Activated CD8-positive, alpha-beta T cell treated with anti-CD3 and anti-CD28 coated beads for 36 hours (primary cell): ENCODE data around the gene MLLT1. TPM values are rescaled to one million over a fixed set of nuclear protein-coding genes. Genes with fewer than 3 reads are reported as not detected.

Source experiments
- ATAC-seq: fragments of 200-7000 bp; cut with Tn5 transposase; one replicate; pipeline ENCODE4 v1.10.0; 2021; ENCODE audit warnings: mild to moderate bottlenecking, moderate library complexity
- CTCF ChIA-PET: fragments of 350-600 bp; sonication (Branson Sonifier 250); formaldehyde crosslinking; loops from one replicate; lab custom pipeline; 2021; ENCODE audit warnings: antibody characterized with exemption; lab: Charles Lee
- POLR2A ChIA-PET: fragments of 350-600 bp; sonication (Branson Sonifier 250); formaldehyde crosslinking; loops from one replicate; lab custom pipeline; 2021; ENCODE audit warnings: antibody characterized with exemption; lab: Charles Lee
- DNase-seq: peaks from one replicate; pipeline ENCODE4 v3.0.0-alpha.2; 2020
- H3K27ac Mint-ChIP-seq: one replicate; pipeline ENCODE4 v1.8.0; 2021; ENCODE audit warnings: mild to moderate bottlenecking, mixed read lengths
- H3K27me3 Mint-ChIP-seq: one replicate; pipeline ENCODE4 v1.8.0; 2021; ENCODE audit warnings: mixed read lengths
- H3K36me3 Mint-ChIP-seq: one replicate; pipeline ENCODE4 v1.8.0; 2021; ENCODE audit warnings: low read depth, mixed read lengths
- H3K4me1 Mint-ChIP-seq: one replicate; pipeline ENCODE4 v1.8.0; 2021; ENCODE audit warnings: low read depth, mixed read lengths
- H3K4me3 Mint-ChIP-seq: one replicate; pipeline ENCODE4 v1.8.0; 2021; ENCODE audit warnings: mild to moderate bottlenecking, moderate library complexity, mixed read lengths
- H3K9me3 Mint-ChIP-seq: one replicate; pipeline ENCODE4 v1.8.0; 2021; ENCODE audit warnings: mixed read lengths
- CTCF ChIP-seq: fragments of 200-600 bp; IDR thresholded peaks from one replicate; pipeline ENCODE4 v1.8.0; 2022; ENCODE audit warnings: antibody characterized with exemption, mild to moderate bottlenecking
- intact Hi-C: fragments of 100-400 bp; cut with micrococcal nuclease; formaldehyde crosslinking; loops from one replicate; pipeline ENCODE4 v1.10.0; 2022
- total RNA-seq, 2 experiments: library from RNA; stranded (reverse); gene quantifications; one replicate each; pipeline ENCODE4 v1.2.3, GENCODE V29; 2021

Gene MLLT1
- total RNA-seq, 2 experiments from 2014 or later: 41.4 to 44.6 TPM

- Mint-ChIP-seq H3K27ac (no peak overlapping the region), H3K36me3 (peaks cover 34% of the 10 kb centered on the region), H3K27me3 (no peaks in the 10 kb centered on the region), H3K4me1 (peaks cover 55% of the 10 kb centered on the region), H3K4me3 (no peak overlapping the region), H3K9me3 (no peaks in the 10 kb centered on the region)
- DNase-seq: no peak
- intact Hi-C loops: no loop called here
- ATAC-seq: no peak
- POLR2A ChIA-PET: no interaction called here
- CTCF ChIA-PET: no interaction called here
- no peak for TF ChIP-seq CTCF
Measured at GRCh38 chr19:6249296-6249695, 30.5 kb downstream of the MLLT1 start.

GRCh38 chr19:6248844-6249243 lies 30.9 kb downstream of the MLLT1 start:
- Mint-ChIP-seq H3K27me3 (no peaks in the 10 kb centered on the region), H3K4me3 (no peak overlapping the region), H3K27ac (no peak overlapping the region), H3K4me1 (peaks cover 57% of the 10 kb centered on the region), H3K9me3 (no peaks in the 10 kb centered on the region), H3K36me3 (peaks cover 34% of the 10 kb centered on the region)
- ChIA-PET POLR2A (no interaction called here), CTCF (no interaction called here)
- DNase-seq (no peak), ATAC-seq (no peak)
- no peak for TF ChIP-seq CTCF
- intact Hi-C loops: no loop called here

- no peaks in the 10 kb centered on the region for H3K9me3 Mint-ChIP-seq
- ChIA-PET CTCF (no interaction called here), POLR2A (no interaction called here)
- DNase-seq: no peak
- no peak for ATAC-seq
- H3K27me3 Mint-ChIP-seq: no peaks in the 10 kb centered on the region
- H3K4me1 Mint-ChIP-seq: peaks cover 57% of the 10 kb centered on the region
- TF ChIP-seq CTCF: no peak
- intact Hi-C loops: no loop called here
- H3K36me3 Mint-ChIP-seq: peaks cover 36% of the 10 kb centered on the region
- H3K27ac Mint-ChIP-seq: no peak overlapping the region
- H3K4me3 Mint-ChIP-seq: no peak overlapping the region
Measured at GRCh38 chr19:6248341-6248740, 31.4 kb downstream of the MLLT1 start.

- H3K9me3 Mint-ChIP-seq: no peaks in the 10 kb centered on the region
- intact Hi-C loops: no loop called here
- H3K36me3 Mint-ChIP-seq: peaks cover 37% of the 10 kb centered on the region
- no peak overlapping the region for H3K27ac Mint-ChIP-seq
- H3K27me3 Mint-ChIP-seq: no peaks in the 10 kb centered on the region
- H3K4me3 Mint-ChIP-seq: no peak overlapping the region
- TF ChIP-seq CTCF: no peak
- H3K4me1 Mint-ChIP-seq: peaks cover 61% of the 10 kb centered on the region
- ChIA-PET POLR2A (no interaction called here), CTCF (interaction anchor here (0.9 kb wide), 1 partner anchor 29 kb away, joined by 3 read pairs; no protein-coding TSS in a partner anchor)
- no peak for ATAC-seq
- DNase-seq: no peak
Measured at GRCh38 chr19:6247007-6247288, 32.8 kb downstream of the MLLT1 start.

- ATAC-seq: no peak
- no peak for TF ChIP-seq CTCF
- no peak overlapping the region for H3K27ac Mint-ChIP-seq
- DNase-seq: no peak
- H3K36me3 Mint-ChIP-seq: peaks cover 37% of the 10 kb centered on the region
- no peak overlapping the region for H3K4me3 Mint-ChIP-seq
- H3K4me1 Mint-ChIP-seq: peaks cover 59% of the 10 kb centered on the region
- ChIA-PET CTCF (interaction anchor here (0.9 kb wide), 1 partner anchor 28 kb away, joined by 3 read pairs; no protein-coding TSS in a partner anchor), POLR2A (no interaction called here)
- intact Hi-C loops: no loop called here
- no peaks in the 10 kb centered on the region for H3K9me3 Mint-ChIP-seq
- no peaks in the 10 kb centered on the region for H3K27me3 Mint-ChIP-seq
Measured at GRCh38 chr19:6246174-6247006, 33.4 kb downstream of the MLLT1 start.
